ENCODE measurements around the gene ABO.

- TF ChIP-seq CTCF (IDR thresholded peaks at IDR 0.05) (no peak), EP300 (IDR thresholded peaks at IDR 0.05) (no peak)
These were observed 49.6 kb downstream of the ABO start for GRCh38 chr9:133225171-133226011.
